Cardiac septum (tissue), 1 donor: ENCODE results near the gene CD37. TPM values are rescaled to one million over a fixed set of nuclear protein-coding genes. Genes with fewer than 3 reads are reported as not detected.
"Not testable (repeated sequence)": the region's sequence is repeated elsewhere in the genome, so short reads cannot be mapped to it uniquely, and the experiment has no call there.

Source experiments
- DNase-seq: peaks from one replicate; pipeline ENCODE4 v3.0.0-alpha.2; 2020; ENCODE audit warnings: low spot score
- intact Hi-C: fragments of 100-400 bp; cut with DNase I; formaldehyde crosslinking; loops from one replicate; pipeline ENCODE4 v1.14.0; 2022
- long read RNA-seq: library from polyadenylated mRNA; unstranded; transcript quantifications from one replicate; pipeline ENCODE4 v2.0.0, GENCODE V29; 2021
- total RNA-seq: library from RNA; stranded (reverse); fragmentation: NEBNext Ultra II Directional; extraction: Animal tissue kit (Norgen Biotek cat#: 25700); gene quantifications from one replicate; pipeline ENCODE4 v1.2.1, GENCODE V29; 2021
- donor health status: DM: no; HTN: no; CAD: no.

CD37 gene
- 4.8 TPM for total RNA-seq
- long read RNA-seq, partial matches to known transcripts: 0 of 1 reads
- long read RNA-seq, other reads (novel, unspliced or antisense): 1 of 1 reads

- peak; percentile 77 for DNase-seq
- intact Hi-C loops: no loop called here
Measured at GRCh38 chr19:49335071-49335783, at the start of gene CD37. Gene CD37 (plus strand): TSS chr19:49335406. CDS start chr19:49335541, 135 bp downstream.

GRCh38 chr19:49287141-49287770 lies 48.0 kb upstream of the CD37 start:
- no peak for DNase-seq
- intact Hi-C loops: no loop called here

- DNase-seq, intact Hi-C loops: not testable (repeated sequence)
Measured at GRCh38 chr19:49288205-49288604, 47.0 kb upstream of the CD37 start.

- intact Hi-C loops, DNase-seq: not testable (repeated sequence)
Measured at GRCh38 chr19:49289286-49289685, 45.9 kb upstream of the CD37 start.

- DNase-seq: no peak
- intact Hi-C loops: no loop called here
Measured at GRCh38 chr19:49290517-49290916, 44.7 kb upstream of the CD37 start.

GRCh38 chr19:49294401-49294800 lies 40.8 kb upstream of the CD37 start:
- DNase-seq: no peak
- intact Hi-C loops: no loop called here

- no peak for DNase-seq
- intact Hi-C loops: no loop called here
Measured at GRCh38 chr19:49295208-49295880, 39.9 kb upstream of the CD37 start.

GRCh38 chr19:49297403-49297802 lies 37.8 kb upstream of the CD37 start:
- DNase-seq: no peak
- intact Hi-C loops: no loop called here

- DNase-seq, intact Hi-C loops: not testable (repeated sequence)
Measured at GRCh38 chr19:49298653-49299052, 36.6 kb upstream of the CD37 start.

GRCh38 chr19:49301165-49301865 lies 33.9 kb upstream of the CD37 start:
- DNase-seq: peak; percentile 89
- intact Hi-C loops: no loop called here

GRCh38 chr19:49301866-49302252 lies 33.3 kb upstream of the CD37 start:
- intact Hi-C loops: no loop called here
- no peak for DNase-seq

GRCh38 chr19:49306734-49307133 lies 28.5 kb upstream of the CD37 start:
- intact Hi-C loops, DNase-seq: not testable (repeated sequence)

- intact Hi-C loops: no loop called here
- no peak for DNase-seq
Measured at GRCh38 chr19:49309087-49309486, 26.1 kb upstream of the CD37 start.

- no peak for DNase-seq
Measured at GRCh38 chr19:49315111-49315510, 20.1 kb upstream of the CD37 start.

GRCh38 chr19:49316284-49316683 lies 18.9 kb upstream of the CD37 start:
- intact Hi-C loops: no loop called here
- DNase-seq: no peak

More at GRCh38 chr19:49315111-49315510, 20.1 kb upstream of the CD37 start:
- intact Hi-C loops: no loop called here

- DNase-seq: no peak
- intact Hi-C loops: no loop called here
Measured at GRCh38 chr19:49318296-49318695, 16.9 kb upstream of the CD37 start.

- DNase-seq: no peak
- intact Hi-C loops: loop anchor here (5.0 kb wide), 1 partner anchor 98 kb away; no protein-coding TSS in a partner anchor
Measured at GRCh38 chr19:49324801-49325576, 10.2 kb upstream of the CD37 start, which contains the start of gene SLC6A16. Gene SLC6A16 (minus strand): TSS chr19:49325191. CDS start chr19:49311347, 13,844 bp downstream.

GRCh38 chr19:49325756-49326155 lies 9.4 kb upstream of the CD37 start:
- not testable (repeated sequence) for DNase-seq
- intact Hi-C loops: loop anchor here (5.0 kb wide), 1 partner anchor 98 kb away; no protein-coding TSS in a partner anchor

- intact Hi-C loops: loop anchor here (5.0 kb wide), 1 partner anchor 99 kb away; no protein-coding TSS in a partner anchor
- DNase-seq: no peak
Measured at GRCh38 chr19:49326165-49326704, 9.0 kb upstream of the CD37 start.
